BLaER1 (cell line): ENCODE results near the gene RLF.
"Not testable (repeated sequence)": the region's sequence is repeated elsewhere in the genome, so short reads cannot be mapped to it uniquely, and the experiment has no call there.

ENCODE experiments used
- H3K27ac ChIP-seq: shearing (Covaris generic); formaldehyde crosslinking; 2 replicates; pipeline ENCODE4 v1.8.1; 2022
- H3K27me3 ChIP-seq: shearing (Covaris generic); formaldehyde crosslinking; 2 replicates; pipeline ENCODE4 v1.8.1; 2022
- H3K36me3 ChIP-seq: shearing (Covaris generic); formaldehyde crosslinking; 2 replicates; pipeline ENCODE4 v1.8.1; 2022
- H3K4me1 ChIP-seq: shearing (Covaris generic); formaldehyde crosslinking; 2 replicates; pipeline ENCODE4 v1.8.1; 2022
- H3K4me2 ChIP-seq: shearing (Covaris generic); formaldehyde crosslinking; 2 replicates; pipeline ENCODE4 v1.8.1; 2022
- H3K4me3 ChIP-seq: shearing (Covaris generic); formaldehyde crosslinking; 2 replicates; pipeline ENCODE4 v1.8.1; 2022
- H3K9ac ChIP-seq: shearing (Covaris generic); formaldehyde crosslinking; 2 replicates; pipeline ENCODE4 v1.8.1; 2022
- H3K9me3 ChIP-seq: shearing (Covaris generic); formaldehyde crosslinking; 2 replicates; pipeline ENCODE4 v1.8.1; 2022
- H4K20me1 ChIP-seq: shearing (Covaris generic); formaldehyde crosslinking; 2 replicates; pipeline ENCODE4 v1.8.1; 2022
- Cebpa-rat ChIP-seq: shearing (Covaris generic); IDR thresholded peaks from 2 replicates; pipeline ENCODE4 v1.8.1; 2022

The RLF gene

GRCh38 chr1:40187399-40187798, 26.2 kb downstream of the RLF start:
- no peak overlapping the region for H3K27ac ChIP-seq
- peaks cover 43% of the 10 kb centered on the region for H3K36me3 ChIP-seq
- no peak for TF ChIP-seq Cebpa-rat
- no peak overlapping the region for H3K9ac ChIP-seq
- no peak overlapping the region for H3K4me3 ChIP-seq
- no peak overlapping the region for H3K4me2 ChIP-seq
- H3K27me3 ChIP-seq, result no peaks in the 10 kb centered on the region
- no peaks in the 10 kb centered on the region for H3K9me3 ChIP-seq
- peaks cover 98% of the 10 kb centered on the region for H4K20me1 ChIP-seq
- H3K4me1 ChIP-seq, result no peaks in the 10 kb centered on the region; the same call in 1 of the 2 replicates

GRCh38 chr1:40194639-40195038, 33.5 kb downstream of the RLF start:
- H3K4me2 ChIP-seq, H3K9me3 ChIP-seq, H3K27ac ChIP-seq, H3K27me3 ChIP-seq, H3K4me3 ChIP-seq, H3K4me1 ChIP-seq, H3K9ac ChIP-seq: not testable (repeated sequence)
- H4K20me1 ChIP-seq, result peaks cover 60% of the 10 kb centered on the region
- peaks cover 85% of the 10 kb centered on the region for H3K36me3 ChIP-seq

GRCh38 chr1:40197656-40198055, 36.5 kb downstream of the RLF start:
- H3K4me1 ChIP-seq, result no peaks in the 10 kb centered on the region
- no peak overlapping the region for H3K27ac ChIP-seq
- no peaks in the 10 kb centered on the region for H3K27me3 ChIP-seq
- no peak overlapping the region for H3K4me2 ChIP-seq
- no peak overlapping the region for H3K9ac ChIP-seq
- H3K36me3 ChIP-seq, result peaks cover 80% of the 10 kb centered on the region
- TF ChIP-seq Cebpa-rat, result no peak
- peaks cover 53% of the 10 kb centered on the region for H4K20me1 ChIP-seq
- H3K4me3 ChIP-seq, result no peak overlapping the region
- H3K9me3 ChIP-seq, result no peaks in the 10 kb centered on the region

- peaks cover 89% of the 10 kb centered on the region for H3K36me3 ChIP-seq
These were observed 37.9 kb downstream of the RLF start for GRCh38 chr1:40199126-40199525.

GRCh38 chr1:40204856-40205255, 43.7 kb downstream of the RLF start:
- no peaks in the 10 kb centered on the region for H3K4me1 ChIP-seq
- H3K27me3 ChIP-seq, result no peaks in the 10 kb centered on the region
- H3K9ac ChIP-seq, result no peak overlapping the region
- peaks cover 59% of the 10 kb centered on the region for H4K20me1 ChIP-seq
- no peak for TF ChIP-seq Cebpa-rat
- no peak overlapping the region for H3K4me3 ChIP-seq
- H3K36me3 ChIP-seq, result peaks cover 90% of the 10 kb centered on the region
- no peak overlapping the region for H3K4me2 ChIP-seq
- no peaks in the 10 kb centered on the region for H3K9me3 ChIP-seq
- H3K27ac ChIP-seq, result no peak overlapping the region

More at GRCh38 chr1:40199126-40199525, 37.9 kb downstream of the RLF start:
- no peak overlapping the region for H3K4me3 ChIP-seq
- no peak overlapping the region for H3K9ac ChIP-seq
- TF ChIP-seq Cebpa-rat, result no peak
- no peak overlapping the region for H3K27ac ChIP-seq
- no peaks in the 10 kb centered on the region for H3K9me3 ChIP-seq
- H3K4me1 ChIP-seq, result no peaks in the 10 kb centered on the region
- no peaks in the 10 kb centered on the region for H3K27me3 ChIP-seq
- H4K20me1 ChIP-seq, result peaks cover 55% of the 10 kb centered on the region
- no peak overlapping the region for H3K4me2 ChIP-seq

GRCh38 chr1:40210511-40211204, 49.5 kb downstream of the RLF start:
- Histone ChIP-seq H3K36me3 (peaks cover 99% of the 10 kb centered on the region), H3K9ac (no peak overlapping the region), H3K4me3 (no peak overlapping the region), H4K20me1 (peaks cover 71% of the 10 kb centered on the region), H3K27me3 (no peaks in the 10 kb centered on the region), H3K4me2 (no peak overlapping the region), H3K4me1 (no peaks in the 10 kb centered on the region), H3K9me3 (no peaks in the 10 kb centered on the region), H3K27ac (no peak overlapping the region)
- TF ChIP-seq Cebpa-rat, result no peak

- Histone ChIP-seq H3K27me3 (no peaks in the 10 kb centered on the region), H3K4me2 (no peak overlapping the region), H3K36me3 (peaks cover 78% of the 10 kb centered on the region), H3K4me3 (no peak overlapping the region), H3K9ac (no peak overlapping the region), H3K4me1 (no peaks in the 10 kb centered on the region), H3K27ac (no peak overlapping the region), H3K9me3 (no peaks in the 10 kb centered on the region), H4K20me1 (peaks cover 17% of the 10 kb centered on the region; the same call in 1 of the 2 replicates)
- no peak for TF ChIP-seq Cebpa-rat
These were observed 57.1 kb downstream of the RLF start for GRCh38 chr1:40218333-40218732.

GRCh38 chr1:40221471-40221905, 60.3 kb downstream of the RLF start:
- not testable (repeated sequence) for H3K4me3 ChIP-seq, H3K27ac ChIP-seq, H3K27me3 ChIP-seq, H3K4me1 ChIP-seq, H3K9me3 ChIP-seq, H3K4me2 ChIP-seq, H3K9ac ChIP-seq
- H4K20me1 ChIP-seq, result peaks cover 22% of the 10 kb centered on the region
- peaks cover 79% of the 10 kb centered on the region for H3K36me3 ChIP-seq

GRCh38 chr1:40221977-40222772, 61.0 kb downstream of the RLF start:
- Histone ChIP-seq H4K20me1 (peaks cover 27% of the 10 kb centered on the region), H3K4me3 (no peak overlapping the region), H3K9me3 (no peaks in the 10 kb centered on the region), H3K36me3 (peaks cover 79% of the 10 kb centered on the region), H3K27ac (no peak overlapping the region), H3K4me1 (no peaks in the 10 kb centered on the region), H3K4me2 (no peak overlapping the region), H3K9ac (no peak overlapping the region), H3K27me3 (no peaks in the 10 kb centered on the region)
- TF ChIP-seq Cebpa-rat, result no peak

GRCh38 chr1:40224040-40224439, 62.9 kb downstream of the RLF start:
- no peak for TF ChIP-seq Cebpa-rat
- Histone ChIP-seq H3K4me1 (no peaks in the 10 kb centered on the region), H3K4me3 (no peak overlapping the region), H3K9ac (no peak overlapping the region), H3K36me3 (peaks cover 86% of the 10 kb centered on the region), H4K20me1 (peaks cover 27% of the 10 kb centered on the region), H3K27ac (no peak overlapping the region), H3K27me3 (no peaks in the 10 kb centered on the region), H3K4me2 (no peak overlapping the region), H3K9me3 (no peaks in the 10 kb centered on the region)
